ENCODE results near the gene GNB4.

DNA sequence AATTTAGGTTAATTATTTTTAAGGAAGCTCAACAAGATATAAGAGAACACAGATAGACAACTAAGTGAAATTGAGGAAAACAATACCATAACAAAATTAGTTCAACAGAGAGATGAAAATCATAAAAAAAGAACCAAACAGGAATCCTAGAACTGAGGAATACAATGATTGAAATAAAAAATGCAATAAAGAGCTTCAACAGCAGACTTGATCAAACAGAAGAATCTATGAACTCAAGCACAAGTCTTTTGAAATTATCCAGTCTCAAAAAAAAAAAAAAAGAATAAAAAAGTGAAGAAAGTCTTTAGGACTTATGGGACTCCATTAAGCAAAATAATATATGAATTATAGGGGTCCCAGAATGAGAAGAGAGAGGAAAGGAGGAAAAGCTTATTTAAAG, 42.0 kb upstream of the GNB4 start:
- TF ChIP-seq, protein P1, sequence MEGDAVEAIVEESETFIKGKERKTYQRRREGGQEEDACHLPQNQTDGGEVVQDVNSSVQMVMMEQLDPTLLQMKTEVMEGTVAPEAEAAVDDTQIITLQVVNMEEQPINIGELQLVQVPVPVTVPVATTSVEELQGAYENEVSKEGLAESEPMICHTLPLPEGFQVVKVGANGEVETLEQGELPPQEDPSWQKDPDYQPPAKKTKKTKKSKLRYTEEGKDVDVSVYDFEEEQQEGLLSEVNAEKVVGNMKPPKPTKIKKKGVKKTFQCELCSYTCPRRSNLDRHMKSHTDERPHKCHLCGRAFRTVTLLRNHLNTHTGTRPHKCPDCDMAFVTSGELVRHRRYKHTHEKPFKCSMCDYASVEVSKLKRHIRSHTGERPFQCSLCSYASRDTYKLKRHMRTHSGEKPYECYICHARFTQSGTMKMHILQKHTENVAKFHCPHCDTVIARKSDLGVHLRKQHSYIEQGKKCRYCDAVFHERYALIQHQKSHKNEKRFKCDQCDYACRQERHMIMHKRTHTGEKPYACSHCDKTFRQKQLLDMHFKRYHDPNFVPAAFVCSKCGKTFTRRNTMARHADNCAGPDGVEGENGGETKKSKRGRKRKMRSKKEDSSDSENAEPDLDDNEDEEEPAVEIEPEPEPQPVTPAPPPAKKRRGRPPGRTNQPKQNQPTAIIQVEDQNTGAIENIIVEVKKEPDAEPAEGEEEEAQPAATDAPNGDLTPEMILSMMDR (IDR thresholded peaks at IDR 0.05), result no peak
- no peak for TF ChIP-seq EP300 (IDR thresholded peaks at IDR 0.05)
